Measurements from ENCODE around the gene C17orf50. TPM values are rescaled to one million over a fixed set of nuclear protein-coding genes. Genes with fewer than 3 reads are reported as not detected.
A peak's percentile ranks its signal among the peaks of the same experiment; 100 is the strongest.

C17orf50 gene
- not detected for polyA plus RNA-seq (ENCODE audit: insufficient read length)
- long read RNA-seq, donor 1: 0 reads
- long read RNA-seq, donor 2: 0 reads
- long read RNA-seq, donor 3: 0 reads
- long read RNA-seq, donor 4: 0 reads
- long read RNA-seq, donor 5: 0 reads
- long read RNA-seq, donor 6: 0 reads
- long read RNA-seq, donor 7: 0 reads
- long read RNA-seq, donor 8: 0 reads

DNA sequence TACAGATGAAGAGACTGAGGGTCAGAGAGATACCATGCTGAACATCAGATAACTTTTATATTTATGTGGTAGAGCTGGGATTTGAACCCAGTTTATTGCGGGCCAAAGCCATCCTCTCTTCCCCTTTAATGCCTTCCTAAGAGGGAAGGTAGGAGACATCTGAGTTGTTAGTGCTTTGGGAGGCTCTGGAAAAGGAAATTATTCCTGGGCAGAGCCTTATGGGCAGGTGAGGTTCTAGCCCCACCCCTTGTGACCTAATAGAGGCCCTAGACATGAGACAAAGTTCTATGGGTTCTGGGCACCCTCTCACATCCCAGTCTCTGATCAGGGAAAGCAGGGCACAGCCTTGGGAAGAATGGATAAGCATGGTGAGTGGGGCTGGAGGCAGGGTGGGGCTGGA, at the start of gene C17orf50:
Gene C17orf50 (plus strand): TSS at position 301 of the 400 bp plus-strand sequence. CDS start 55 bp downstream, at position 356.
- DNase-seq: no peak

- DNase-seq: no peak
These were observed 49.7 kb upstream of the C17orf50 start for GRCh38 chr17:35710950-35711349.

DNA sequence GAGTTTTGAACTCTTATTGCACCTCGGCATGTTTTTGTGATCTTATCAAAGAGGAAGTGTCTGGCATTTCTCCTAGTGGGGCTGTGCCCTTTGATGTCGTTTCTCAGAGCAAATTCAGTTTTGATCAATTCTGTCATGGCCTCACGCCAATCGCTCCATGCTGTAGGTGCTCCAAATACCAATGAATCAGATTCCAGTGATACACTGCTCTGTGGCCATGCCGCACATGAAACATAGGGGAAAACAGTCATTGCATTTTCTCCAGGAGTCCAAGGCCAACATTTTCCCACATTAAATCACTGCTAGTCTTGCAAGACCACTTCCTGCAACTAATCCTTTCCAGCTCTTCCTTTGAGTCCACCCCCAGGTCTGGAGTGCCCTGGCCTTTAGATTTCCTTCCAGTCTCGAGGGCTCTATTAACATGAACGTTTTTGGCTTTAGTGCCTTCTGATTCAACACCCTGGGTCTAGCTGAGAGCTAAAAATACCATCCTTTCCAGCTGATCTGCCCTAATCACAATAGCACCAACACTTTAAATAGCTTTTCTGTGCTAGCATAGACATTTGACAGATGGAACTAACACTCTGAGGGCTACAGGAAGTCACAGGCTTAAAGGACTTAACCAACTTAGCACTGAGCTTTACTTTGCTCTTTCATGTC, 47.5 kb upstream of the C17orf50 start:
- DNase-seq: peak; percentile 54

DNA sequence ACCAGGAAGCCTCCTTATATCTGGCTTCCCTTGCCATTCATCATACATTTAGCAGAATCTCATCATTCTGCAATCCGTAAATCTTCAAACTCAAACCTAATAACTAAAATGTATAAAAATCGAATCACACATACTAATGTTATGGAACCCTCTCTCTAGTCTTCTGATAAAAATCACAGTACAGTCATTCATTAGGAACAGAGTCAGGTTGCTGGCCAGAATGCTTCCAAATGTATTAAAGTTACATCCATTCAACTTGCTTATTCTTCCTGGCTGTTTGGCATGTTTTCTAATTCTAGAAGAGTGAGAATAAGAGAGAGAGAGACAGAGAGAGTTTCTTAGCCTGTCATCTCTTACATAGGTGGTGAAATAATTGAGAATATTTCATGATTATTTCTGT, 45.7 kb upstream of the C17orf50 start:
- no peak for DNase-seq

GRCh38 chr17:35715416-35715815, 45.3 kb upstream of the C17orf50 start:
- DNase-seq: no peak

- DNase-seq: no peak
These were observed 44.5 kb upstream of the C17orf50 start for GRCh38 chr17:35716173-35716572.

- no peak for DNase-seq
These were observed 43.7 kb upstream of the C17orf50 start for GRCh38 chr17:35716897-35717465.

GRCh38 chr17:35717475-35717874, 43.2 kb upstream of the C17orf50 start:
- DNase-seq: no peak

GRCh38 chr17:35723735-35724134, 37.0 kb upstream of the C17orf50 start:
- no peak for DNase-seq

- DNase-seq: no peak
These were observed 35.6 kb upstream of the C17orf50 start for GRCh38 chr17:35725058-35725457.

DNA sequence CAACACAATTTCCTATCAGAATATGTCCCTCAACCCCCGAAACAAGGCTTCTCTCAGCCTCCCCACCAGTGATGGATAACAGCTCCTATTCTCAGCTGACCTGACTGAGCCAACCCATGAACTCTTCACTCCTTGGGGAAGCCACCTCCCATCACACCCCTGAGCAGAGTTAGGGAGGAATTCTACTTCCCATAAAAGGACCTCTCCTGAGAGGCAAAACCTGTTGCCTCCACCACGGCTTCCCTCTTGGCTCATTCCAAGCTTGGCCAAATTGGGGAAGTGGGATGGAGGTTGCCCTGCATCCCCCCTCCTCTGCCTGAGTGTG, 34.9 kb upstream of the C17orf50 start:
- no peak for DNase-seq

GRCh38 chr17:35726127-35726952, 34.3 kb upstream of the C17orf50 start:
- DNase-seq: peak; percentile 49

GRCh38 chr17:35726953-35727460, 33.7 kb upstream of the C17orf50 start:
- DNase-seq: no peak

GRCh38 chr17:35727635-35728034, 33.1 kb upstream of the C17orf50 start:
- no peak for DNase-seq

- DNase-seq: no peak
These were observed 32.1 kb upstream of the C17orf50 start for GRCh38 chr17:35728551-35728950.

- DNase-seq: no peak
These were observed 31.3 kb upstream of the C17orf50 start for GRCh38 chr17:35729405-35729833.

GRCh38 chr17:35730400-35731005, 30.2 kb upstream of the C17orf50 start:
- no peak for DNase-seq

- DNase-seq: peak; percentile 55
These were observed 29.3 kb upstream of the C17orf50 start, which contains the start of gene RASL10B for GRCh38 chr17:35731239-35731916. Gene RASL10B (plus strand): TSS chr17:35731639. CDS start chr17:35735185, 3,546 bp downstream.

DNA sequence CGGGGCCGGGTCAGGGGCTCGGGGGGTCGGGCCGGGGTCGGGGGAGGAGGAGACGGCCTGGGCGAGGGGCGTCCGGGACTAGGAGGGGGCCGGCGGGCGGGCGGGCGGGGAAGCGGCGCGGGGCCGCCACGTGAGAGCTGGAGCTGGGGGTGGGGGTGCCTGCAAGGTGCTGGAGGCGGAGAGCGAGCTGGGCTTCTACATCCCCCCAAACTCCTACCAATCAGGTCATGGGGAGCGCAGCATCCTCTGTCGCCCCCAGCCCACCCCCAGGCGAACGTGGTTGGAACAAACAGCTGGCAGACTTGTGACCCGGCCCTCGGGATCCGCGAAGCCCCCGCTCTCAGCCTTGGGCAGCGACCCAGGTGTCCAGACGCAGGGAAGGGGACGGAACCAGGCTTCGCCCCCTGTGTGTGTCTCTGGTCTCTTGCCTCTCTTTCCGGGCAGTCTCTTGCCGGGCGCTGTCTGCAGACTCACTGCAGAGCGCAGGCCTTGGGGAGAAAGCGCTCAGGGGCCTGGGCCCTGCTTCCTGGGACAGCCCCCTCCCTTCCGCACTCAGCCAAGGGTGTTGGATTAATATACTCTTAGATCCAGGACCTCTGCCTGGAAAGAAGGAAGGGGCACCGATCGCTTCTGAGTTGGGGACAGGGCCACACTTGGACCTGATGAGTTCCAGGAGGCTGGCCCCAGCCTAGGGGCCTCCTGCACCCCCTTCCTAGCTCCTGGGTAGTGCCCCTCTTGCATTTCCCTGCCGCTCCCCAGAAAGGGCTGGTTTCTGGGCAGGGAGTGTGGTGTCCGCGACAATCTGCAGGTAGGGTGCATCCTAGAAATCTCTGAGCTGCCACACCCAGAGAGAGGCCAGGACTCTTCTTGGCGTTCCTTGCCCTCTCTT, 28.5 kb upstream of the C17orf50 start:
- DNase-seq: no peak

GRCh38 chr17:35732806-35733136, 27.9 kb upstream of the C17orf50 start:
- DNase-seq: no peak

- no peak for DNase-seq
These were observed 27.3 kb upstream of the C17orf50 start for GRCh38 chr17:35733366-35733765.

Measured in left kidney (tissue), 8 donors.